ENCODE measurements around the gene RUNDC3A.

RUNDC3A gene

DNA sequence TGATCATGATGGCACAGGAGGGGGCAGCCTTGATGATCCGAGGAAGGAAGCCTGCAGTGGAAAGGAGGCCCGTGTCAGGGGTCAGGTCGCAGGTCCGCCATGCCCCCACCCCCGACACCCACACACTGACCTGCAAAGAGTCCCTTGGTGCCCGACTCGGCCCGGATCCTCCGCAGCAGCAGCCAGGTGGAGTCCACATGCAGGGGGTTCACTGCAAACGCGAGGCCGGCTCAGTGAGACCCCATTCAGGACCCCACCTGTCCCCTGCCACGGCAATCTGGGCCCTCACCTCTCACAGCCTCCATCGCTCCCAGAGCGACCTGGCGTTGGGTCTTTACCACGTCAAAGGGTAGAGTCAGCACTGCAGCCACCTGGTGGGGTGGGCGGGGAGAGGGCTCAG lies 11.7 kb downstream of the RUNDC3A start:
- DNase-seq (ENCODE audit: low read depth, low spot score) = no peak
- no peak overlapping the region for H3K9ac ChIP-seq (ENCODE audit: insufficient read length)
- no peaks in the 10 kb centered on the region for H3K9me3 ChIP-seq (ENCODE audit: low read depth, low read length)
- no peak overlapping the region for H3K27ac ChIP-seq
- no peak overlapping the region for H3K4me3 ChIP-seq
- no peak for TF ChIP-seq EZH2 (IDR thresholded peaks at IDR 0.05)
- TF ChIP-seq POLR2AphosphoS5 (IDR thresholded peaks at IDR 0.05; ENCODE audit: borderline replicate concordance, low read depth, low read length) = no peak
- TF ChIP-seq FOXP2 (optimal IDR thresholded peaks at IDR 0.05; ENCODE audit: control extremely low read depth, extremely low read length, insufficient read depth) = no peak
- peaks cover 14% of the 10 kb centered on the region; the same call in 1 of the 2 replicates for H3K36me3 ChIP-seq (ENCODE audit: insufficient read depth, low read length)

DNA sequence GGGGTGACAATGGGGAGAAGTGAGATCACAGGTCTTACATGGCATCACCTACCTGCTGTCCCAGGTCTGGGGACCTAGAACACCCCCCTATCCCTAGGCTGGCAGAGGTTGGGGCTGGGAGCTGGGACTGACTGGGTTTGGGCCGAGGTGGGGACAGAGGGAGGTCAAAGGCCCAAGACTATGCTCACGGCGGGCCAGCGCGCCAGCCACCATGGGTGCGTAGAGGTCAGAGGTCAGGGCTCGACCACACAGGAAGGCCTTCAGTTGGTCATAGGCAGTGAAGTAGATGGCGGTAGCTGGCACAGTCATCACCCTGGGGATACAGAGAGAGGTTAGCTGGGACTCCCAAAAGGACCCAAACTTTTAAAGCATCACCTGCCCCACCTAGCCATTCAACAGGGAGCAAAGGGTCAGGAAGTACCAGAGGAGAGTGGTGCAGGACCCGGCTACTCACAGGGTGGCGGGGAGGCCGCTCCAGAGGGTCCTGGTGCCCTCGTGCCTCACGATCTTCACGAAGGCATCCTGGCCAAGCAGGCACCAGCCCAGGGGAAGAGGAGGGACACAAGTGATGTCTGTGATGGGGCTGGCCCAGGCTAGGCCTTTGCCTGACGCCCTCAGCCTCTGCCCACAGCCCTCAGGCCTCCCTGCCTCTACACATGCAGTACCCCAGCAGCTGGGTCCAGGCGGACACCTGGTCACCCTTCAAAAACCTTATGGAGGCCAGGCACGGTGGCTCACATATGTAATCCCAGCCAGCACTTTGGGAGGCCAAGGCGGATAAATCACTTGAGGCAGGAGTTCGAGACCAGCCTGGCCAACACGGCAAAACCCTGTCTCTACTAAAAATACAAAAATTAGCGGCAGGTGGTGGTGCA lies 13.1 kb downstream of the RUNDC3A start:
- no peak for DNase-seq (ENCODE audit: low read depth, low spot score)
- peaks cover 14% of the 10 kb centered on the region; the same call in 1 of the 2 replicates for H3K36me3 ChIP-seq (ENCODE audit: insufficient read depth, low read length)
- no peaks in the 10 kb centered on the region for H3K9me3 ChIP-seq (ENCODE audit: low read depth, low read length)
- no peak overlapping the region for H3K27ac ChIP-seq
- H3K4me3 ChIP-seq = no peak overlapping the region
- no peak overlapping the region for H3K9ac ChIP-seq (ENCODE audit: insufficient read length)
- TF ChIP-seq POLR2AphosphoS5 (IDR thresholded peaks at IDR 0.05; ENCODE audit: borderline replicate concordance, low read depth, low read length) (no peak), EZH2 (IDR thresholded peaks at IDR 0.05) (no peak), FOXP2 (optimal IDR thresholded peaks at IDR 0.05; ENCODE audit: control extremely low read depth, extremely low read length, insufficient read depth) (no peak)

GRCh38 chr17:44322236-44322895 lies 14.0 kb downstream of the RUNDC3A start:
- no peak overlapping the region for H3K9ac ChIP-seq (ENCODE audit: insufficient read length)
- TF ChIP-seq POLR2AphosphoS5 (IDR thresholded peaks at IDR 0.05; ENCODE audit: borderline replicate concordance, low read depth, low read length) (no peak), EZH2 (IDR thresholded peaks at IDR 0.05) (no peak), FOXP2 (optimal IDR thresholded peaks at IDR 0.05; ENCODE audit: control extremely low read depth, extremely low read length, insufficient read depth) (no peak)
- no peak for DNase-seq (ENCODE audit: low read depth, low spot score)
- H3K9me3 ChIP-seq (ENCODE audit: low read depth, low read length) = no peaks in the 10 kb centered on the region
- H3K4me3 ChIP-seq = no peak overlapping the region
- peaks cover 14% of the 10 kb centered on the region; the same call in 1 of the 2 replicates for H3K36me3 ChIP-seq (ENCODE audit: insufficient read depth, low read length)
- no peak overlapping the region for H3K27ac ChIP-seq

DNA sequence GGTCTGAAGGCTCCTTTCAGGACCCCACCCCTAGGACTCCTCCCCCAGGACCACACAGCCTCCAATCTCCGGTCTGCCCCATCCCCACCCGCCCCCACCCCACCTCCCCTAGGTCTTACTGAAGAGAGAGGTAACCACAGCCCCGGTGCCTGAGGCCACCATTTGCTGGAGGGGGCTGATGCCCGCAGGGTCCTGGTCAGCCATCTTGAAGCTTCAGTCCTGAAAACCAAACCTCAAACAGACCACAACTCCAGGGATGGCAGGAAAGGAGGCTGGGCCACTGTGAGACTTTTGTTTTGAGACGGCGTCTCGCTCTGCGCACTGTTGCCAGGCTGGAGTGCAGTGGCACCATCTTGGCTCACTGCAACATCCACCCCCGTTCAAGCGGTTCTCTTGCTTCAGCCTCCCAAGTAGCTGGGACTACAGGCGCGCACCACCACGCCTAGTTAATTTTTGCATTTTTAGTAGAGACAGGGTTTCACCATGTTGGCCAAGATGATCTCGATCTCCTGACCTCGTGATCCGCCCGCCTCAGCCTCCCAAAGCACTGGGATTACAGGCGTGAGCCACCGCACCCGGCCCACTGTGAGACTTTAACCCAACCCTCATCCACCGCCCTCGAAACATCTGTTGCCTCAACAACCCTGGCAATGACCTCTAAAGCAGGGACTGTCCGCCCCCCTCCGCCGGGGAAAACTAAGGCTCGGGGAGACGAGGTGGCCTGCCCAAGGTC lies 15.1 kb downstream of the RUNDC3A start:
- TF ChIP-seq POLR2AphosphoS5 (IDR thresholded peaks at IDR 0.05; ENCODE audit: borderline replicate concordance, low read depth, low read length) = no peak
- no peak for TF ChIP-seq FOXP2 (optimal IDR thresholded peaks at IDR 0.05; ENCODE audit: control extremely low read depth, extremely low read length, insufficient read depth)
- no peak for TF ChIP-seq EZH2 (IDR thresholded peaks at IDR 0.05)
- H3K9me3 ChIP-seq (ENCODE audit: low read depth, low read length) = no peaks in the 10 kb centered on the region
- no peak overlapping the region for H3K27ac ChIP-seq
- peaks cover 14% of the 10 kb centered on the region; the same call in 1 of the 2 replicates for H3K36me3 ChIP-seq (ENCODE audit: insufficient read depth, low read length)
- peak overlapping the region; percentile 86 for H3K4me3 ChIP-seq
- peak overlapping the region; percentile 73 for H3K9ac ChIP-seq (ENCODE audit: insufficient read length)
- DNase-seq (ENCODE audit: low read depth, low spot score) = no peak

DNA sequence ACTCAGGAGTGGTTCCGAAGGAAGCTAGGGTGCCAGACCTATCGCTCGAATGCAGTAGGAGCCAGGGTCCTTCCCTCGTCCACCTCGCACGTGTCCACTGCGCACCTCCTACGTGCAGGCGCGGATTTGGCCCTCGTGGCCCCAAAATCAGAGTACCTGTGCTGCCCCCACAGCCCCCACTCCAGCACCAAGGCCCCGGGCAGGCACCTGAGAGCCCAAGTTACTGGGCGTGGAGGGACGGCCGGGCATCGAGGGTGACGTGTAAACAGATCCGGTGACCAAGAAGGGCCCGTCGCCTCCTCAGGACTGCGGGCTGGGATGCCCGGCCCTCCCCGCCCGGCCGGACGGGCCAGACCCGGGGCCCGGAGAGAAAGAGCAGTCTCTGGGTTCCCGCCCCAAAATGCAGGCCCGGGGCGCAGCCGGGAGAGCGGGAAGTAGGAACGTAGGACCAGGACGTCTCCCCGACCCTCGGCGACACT lies 15.7 kb downstream of the RUNDC3A start:
- TF ChIP-seq POLR2AphosphoS5 (IDR thresholded peaks at IDR 0.05; ENCODE audit: borderline replicate concordance, low read depth, low read length) (no peak), FOXP2 (optimal IDR thresholded peaks at IDR 0.05; ENCODE audit: control extremely low read depth, extremely low read length, insufficient read depth) (no peak), EZH2 (IDR thresholded peaks at IDR 0.05) (no peak)
- Histone ChIP-seq H3K36me3 (ENCODE audit: insufficient read depth, low read length) (peaks cover 14% of the 10 kb centered on the region; the same call in 1 of the 2 replicates), H3K4me3 (peak overlapping the region; percentile 86), H3K27ac (no peak overlapping the region), H3K9ac (ENCODE audit: insufficient read length) (peak overlapping the region; percentile 73), H3K9me3 (ENCODE audit: low read depth, low read length) (no peaks in the 10 kb centered on the region)
- DNase-seq (ENCODE audit: low read depth, low spot score) = no peak

DNA sequence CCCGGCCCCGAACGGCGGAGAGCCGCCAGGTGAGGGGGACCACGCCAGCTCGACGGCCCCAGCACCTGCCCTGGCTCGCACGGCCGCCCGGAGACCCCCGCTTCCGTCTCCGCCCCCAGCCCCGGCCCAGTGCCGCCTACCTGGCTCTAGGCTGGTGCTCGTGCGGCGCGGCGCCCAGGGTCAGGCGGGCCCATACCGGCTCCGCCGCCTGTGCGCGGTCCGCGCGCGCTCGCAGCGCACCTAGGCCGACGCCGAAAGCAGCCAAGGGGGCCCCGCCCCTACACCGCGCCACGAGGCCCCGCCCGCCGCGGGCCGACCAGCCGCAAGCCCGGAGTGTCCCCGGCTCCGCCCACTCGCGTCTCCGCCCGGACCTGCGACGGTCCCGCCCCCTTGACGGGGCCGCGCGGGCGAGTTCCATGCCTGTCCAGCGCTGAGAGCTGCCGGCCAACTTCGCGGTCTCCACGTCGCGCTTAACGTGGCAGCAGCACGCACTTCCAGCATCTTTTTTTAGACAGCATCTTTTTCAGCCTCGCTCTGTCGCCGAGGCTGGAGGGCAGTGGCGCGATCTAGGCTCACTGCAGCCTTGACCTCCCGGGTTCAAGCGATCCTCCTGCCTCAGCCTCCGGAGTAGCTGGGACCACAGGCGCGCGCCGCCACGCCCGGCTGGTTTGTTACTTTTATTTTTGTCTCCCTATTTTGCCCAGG lies 16.3 kb downstream of the RUNDC3A start, which contains the start of gene SLC25A39:
SLC25A39 (minus strand) TSS at position 253 of the 705 bp plus-strand sequence. CDS start 1,261 bp downstream, outside the sequence.
- no peak for TF ChIP-seq FOXP2 (optimal IDR thresholded peaks at IDR 0.05; ENCODE audit: control extremely low read depth, extremely low read length, insufficient read depth)
- TF ChIP-seq POLR2AphosphoS5 (IDR thresholded peaks at IDR 0.05; ENCODE audit: borderline replicate concordance, low read depth, low read length) = no peak; the same call in 1 of the 2 replicates
- no peak for TF ChIP-seq EZH2 (IDR thresholded peaks at IDR 0.05)
- H3K4me3 ChIP-seq = peak within 1 kb of the TSS; percentile 86
- no peaks in the 10 kb centered on the region for H3K9me3 ChIP-seq (ENCODE audit: low read depth, low read length)
- no peak within 1 kb of the TSS for H3K27ac ChIP-seq
- peak within 1 kb of the TSS; percentile 73 for H3K9ac ChIP-seq (ENCODE audit: insufficient read length)
- DNase-seq (ENCODE audit: low read depth, low spot score) = no peak
- H3K36me3 ChIP-seq (ENCODE audit: insufficient read depth, low read length) = peaks cover 13% of the 10 kb centered on the region; the same call in 1 of the 2 replicates

- H3K9me3 ChIP-seq (ENCODE audit: low read depth, low read length) = no peaks in the 10 kb centered on the region
- TF ChIP-seq FOXP2 (optimal IDR thresholded peaks at IDR 0.05; ENCODE audit: control extremely low read depth, extremely low read length, insufficient read depth) = no peak
- TF ChIP-seq POLR2AphosphoS5 (IDR thresholded peaks at IDR 0.05; ENCODE audit: borderline replicate concordance, low read depth, low read length) = peak; percentile 26; the same call in 1 of the 2 replicates
- DNase-seq (ENCODE audit: low read depth, low spot score) = peak; percentile 70
- H3K36me3 ChIP-seq (ENCODE audit: insufficient read depth, low read length) = no peaks in the 10 kb centered on the region; the same call in 1 of the 2 replicates
- no peak overlapping the region for H3K9ac ChIP-seq (ENCODE audit: insufficient read length)
- no peak overlapping the region for H3K4me3 ChIP-seq
- no peak overlapping the region for H3K27ac ChIP-seq
Observed at GRCh38 chr17:44326861-44327444, 18.6 kb downstream of the RUNDC3A start.

All from SK-N-MC (cell line).